K562 (cell line): ENCODE results near the gene TXN. TPM values are rescaled to one million over a fixed set of nuclear protein-coding genes. Genes with fewer than 3 reads are reported as not detected.

Source experiments
- ZNF318 ChIP-seq, 2 experiments: fragments of 450-650 bp; IDR thresholded peaks; 2 replicates each; pipeline ENCODE4 v1.6.1; 2016; ENCODE audit warnings: mild to moderate bottlenecking in 2 of 2, borderline replicate concordance in 1 of 2, low read depth in 1 of 2, moderate library complexity in 1 of 2
- polyA plus RNA-seq, 8 experiments: library from polyadenylated mRNA; depleted of rRNA in 4 of 8; stranded (reverse) in 5 of 8; unstranded in 3 of 8; fragments of >200 nt; fragmentation: Nextera tagmentation in 2 of 8; fragmentation: Illumina TruSeq in 1 of 8; extraction: Ambion mirVana in 2 of 8; extraction: Trizol in 1 of 8; gene quantifications; 2 replicates each; pipeline versions ENCODE4 v1.2.1 to v1.2.3, GENCODE V29; 2011 to 2014; ENCODE audit warnings: inconsistent platforms in 1 of 8, missing spikeins in 1 of 8
- total RNA-seq, 7 experiments: library from RNA; depleted of rRNA in 6 of 7; stranded (reverse); fragments of >200 nt in 6 of 7; fragmentation: Illumina TruSeq in 2 of 7; extraction: Trizol in 2 of 7; gene quantifications; 2 replicates each; pipeline versions ENCODE4 v1.2.1 to v1.2.3, GENCODE V29; 2011 to 2021; ENCODE audit warnings: low replicate concordance in 1 of 7

Gene TXN
- total and polyA plus RNA-seq, 9 of the 15 experiments (the other 6 are each of a cell fraction or from before 2014, with no cell fraction given) = 272 to 1,596 (median 514) TPM

GRCh38 chr9:110198357-110198756 lies 58.0 kb downstream of the TXN start (continued):
- TF ChIP-seq ZNF318 (IDR thresholded peaks at IDR 0.05; ENCODE audit: borderline replicate concordance in 1 of 2, low read depth in 1 of 2) = no peak
